Left colon (tissue), 2 donors: ENCODE data around the gene GIPC3. TPM values are rescaled to one million over a fixed set of nuclear protein-coding genes. Genes with fewer than 3 reads are reported as not detected.
A peak's percentile ranks its signal among the peaks of the same experiment; 100 is the strongest.
"Not testable (repeated sequence)": the region's sequence is repeated elsewhere in the genome, so short reads cannot be mapped to it uniquely, and the experiment has no call there.

Experiments
- ATAC-seq: fragments of 200-7000 bp; cut with Tn5 transposase; one replicate; pipeline ENCODE4 v1.9.1; 2020; ENCODE audit warnings: mild to moderate bottlenecking, moderate library complexity
- DNase-seq, 2 donors: peaks; one replicate each; pipeline ENCODE4 v3.0.0-alpha.2; 2020
- intact Hi-C, 2 donors: fragments of 100-400 bp; cut with DNase I in 1 of 2; cut with micrococcal nuclease in 1 of 2; formaldehyde crosslinking; loops; one replicate each; pipeline versions ENCODE4 v1.11.2 to v1.14.0; 2022; cut with DNase I, micrococcal nuclease
- total RNA-seq, 2 donors: library from RNA; stranded (reverse); fragmentation: NEBNext Ultra II Directional; extraction: Animal tissue kit (Norgen Biotek cat#: 25700); gene quantifications; one replicate each; pipeline ENCODE4 v1.2.1, GENCODE V29; 2021
- donor health status: DM: no; HTN: no; CAD: no.
- donor health status: DM: yes; HTN: yes; CAD: no.

Gene GIPC3
- total RNA-seq, 2 donors from 2014 or later = 0.24 to 0.64 TPM

GRCh38 chr19:3573858-3574637, 11.2 kb upstream of the GIPC3 start:
- peak; percentile 57 for ATAC-seq
- intact Hi-C loops = no loop called here
- DNase-seq = peak; percentile 97 to 99

GRCh38 chr19:3575260-3575741, 10.0 kb upstream of the GIPC3 start:
- DNase-seq (peak in 1 of 2 donors; percentile 48), ATAC-seq (no peak)
- intact Hi-C loops = no loop called here

- ATAC-seq (no peak), DNase-seq (peak in 1 of 2 donors; percentile 43)
- intact Hi-C loops = no loop called here
Measured at GRCh38 chr19:3575949-3576673, 9.2 kb upstream of the GIPC3 start.

GRCh38 chr19:3576696-3577443, 8.4 kb upstream of the GIPC3 start:
- DNase-seq (peak; percentile 65 to 66), ATAC-seq (peak; percentile 23)
- intact Hi-C loops = no loop called here

GRCh38 chr19:3577723-3578344, 7.4 kb upstream of the GIPC3 start:
- DNase-seq (peak; percentile 71 to 84), ATAC-seq (peak; percentile 63)
- intact Hi-C loops = no loop called here

GRCh38 chr19:3578390-3578789, 6.9 kb upstream of the GIPC3 start:
- no peak for DNase-seq
- ATAC-seq = no peak
- intact Hi-C loops = no loop called here

GRCh38 chr19:3580156-3580934, 4.9 kb upstream of the GIPC3 start:
- intact Hi-C loops = no loop called here
- no peak for ATAC-seq

GRCh38 chr19:3581792-3582191, 3.5 kb upstream of the GIPC3 start:
- intact Hi-C loops, ATAC-seq, DNase-seq: not testable (repeated sequence)

More at GRCh38 chr19:3580156-3580934, 4.9 kb upstream of the GIPC3 start:
- no peak for DNase-seq

GRCh38 chr19:3584036-3584802, 1.1 kb upstream of the GIPC3 start:
- intact Hi-C loops, ATAC-seq, DNase-seq: not testable (repeated sequence)

GRCh38 chr19:3586127-3586626, 899 bp downstream of the GIPC3 start:
- ATAC-seq (no peak), DNase-seq (no peak)
- intact Hi-C loops = no loop called here

- intact Hi-C loops = no loop called here
- no peak for DNase-seq
- no peak for ATAC-seq
Measured at GRCh38 chr19:3586707-3587346, 1.5 kb downstream of the GIPC3 start.

- ATAC-seq (no peak), DNase-seq (no peak)
- intact Hi-C loops = no loop called here
Measured at GRCh38 chr19:3589439-3589838, 4.2 kb downstream of the GIPC3 start.

GRCh38 chr19:3589949-3590348, 4.7 kb downstream of the GIPC3 start:
- DNase-seq = no peak
- ATAC-seq = no peak
- intact Hi-C loops = no loop called here

- intact Hi-C loops = no loop called here
- no peak for ATAC-seq
Measured at GRCh38 chr19:3590991-3591659, 5.8 kb downstream of the GIPC3 start.

GRCh38 chr19:3591876-3592613, 6.8 kb downstream of the GIPC3 start:
- intact Hi-C loops = no loop called here
- ATAC-seq (no peak), DNase-seq (no peak)

More at GRCh38 chr19:3590991-3591659, 5.8 kb downstream of the GIPC3 start:
- no peak for DNase-seq

- no peak for DNase-seq
- intact Hi-C loops = no loop called here
- ATAC-seq = no peak
Measured at GRCh38 chr19:3593156-3593555, 7.9 kb downstream of the GIPC3 start.
